H9 (cell line): ENCODE results near the gene ZNF530. TPM values are rescaled to one million over a fixed set of nuclear protein-coding genes. Genes with fewer than 3 reads are reported as not detected.

Source experiments
- DNase-seq: peaks from one replicate; pipeline ENCODE4 v3.0.0-alpha.2; 2017
- H2AFZ ChIP-seq: one replicate; pipeline ENCODE4 v1.6.1; 2013; ENCODE audit warnings: mild to moderate bottlenecking, low read length, control low read depth, moderate library complexity
- H2AK5ac ChIP-seq: 2 replicates; pipeline ENCODE4 v1.6.1; 2013; ENCODE audit warnings: low read length, control low read depth, mixed read lengths; ENCODE audit not compliant: insufficient read length
- H2BK120ac ChIP-seq: one replicate; pipeline ENCODE4 v1.6.1; 2013; ENCODE audit warnings: low read depth, mild to moderate bottlenecking, low read length, control low read depth, inconsistent platforms; ENCODE audit not compliant: poor library complexity, severe bottlenecking
- H2BK12ac ChIP-seq: 2 replicates; pipeline ENCODE4 v1.6.1; 2013; ENCODE audit warnings: low read length, control low read depth, mixed read lengths, low read depth; ENCODE audit not compliant: insufficient read length
- H2BK15ac ChIP-seq: 2 replicates; pipeline ENCODE4 v1.6.1; 2013; ENCODE audit warnings: low read depth, low read length, control low read depth
- H2BK20ac ChIP-seq: one replicate; pipeline ENCODE4 v1.6.1; 2013; ENCODE audit warnings: low read depth, mild to moderate bottlenecking, low read length, control low read depth, inconsistent platforms; ENCODE audit not compliant: poor library complexity, severe bottlenecking
- H2BK5ac ChIP-seq: 2 replicates; pipeline ENCODE4 v1.6.1; 2013; ENCODE audit warnings: low read length, control low read depth, mixed read lengths; ENCODE audit not compliant: insufficient read length
- H3K14ac ChIP-seq: 2 replicates; pipeline ENCODE4 v1.6.1; 2013; ENCODE audit warnings: low read length, control low read depth; ENCODE audit not compliant: insufficient read depth
- H3K18ac ChIP-seq: 2 replicates; pipeline ENCODE4 v1.6.1; 2013; ENCODE audit warnings: low read depth, mild to moderate bottlenecking, mixed read lengths, low read length, control low read depth; ENCODE audit not compliant: insufficient read length
- H3K23ac ChIP-seq: 2 replicates; pipeline ENCODE4 v1.6.1; 2013; ENCODE audit warnings: low read length, control low read depth, mixed read lengths, low read depth; ENCODE audit not compliant: insufficient read length
- H3K23me2 ChIP-seq: 2 replicates; pipeline ENCODE4 v1.6.1; 2013; ENCODE audit warnings: low read depth, mild to moderate bottlenecking, mixed read lengths, low read length, control low read depth; ENCODE audit not compliant: insufficient read length, poor library complexity, severe bottlenecking
- H3K27ac ChIP-seq: 2 replicates; pipeline ENCODE4 v1.5.1; 2013; ENCODE audit warnings: low read length, control low read depth, mixed read lengths, low read depth; ENCODE audit not compliant: insufficient read length
- H3K27me3 ChIP-seq: 2 replicates; pipeline ENCODE4 v1.6.1; 2013; ENCODE audit warnings: low read length, control low read depth, inconsistent platforms; ENCODE audit not compliant: insufficient read depth
- H3K4ac ChIP-seq: 2 replicates; pipeline ENCODE4 v1.6.1; 2013; ENCODE audit warnings: low read depth, mild to moderate bottlenecking, control low read depth, inconsistent platforms, low read length, moderate library complexity
- H3K4me1 ChIP-seq: 2 replicates; pipeline ENCODE4 v1.6.1; 2013; ENCODE audit warnings: low read length, control low read depth, inconsistent platforms; ENCODE audit not compliant: insufficient read depth
- H3K4me2 ChIP-seq: 2 replicates; pipeline ENCODE4 v1.6.1; 2013; ENCODE audit warnings: low read length, control low read depth, mixed read lengths; ENCODE audit not compliant: insufficient read length, insufficient read depth
- H3K56ac ChIP-seq: 2 replicates; pipeline ENCODE4 v1.6.1; 2013; ENCODE audit warnings: low read depth, mild to moderate bottlenecking, mixed read lengths, low read length, control low read depth; ENCODE audit not compliant: insufficient read length
- H3K79me1 ChIP-seq: 2 replicates; pipeline ENCODE4 v1.6.1; 2013; ENCODE audit warnings: low read depth, mild to moderate bottlenecking, moderate library complexity, low read length, control low read depth, inconsistent platforms; ENCODE audit not compliant: insufficient read depth, poor library complexity, severe bottlenecking
- H3K79me2 ChIP-seq: 2 replicates; pipeline ENCODE4 v1.6.1; 2013; ENCODE audit warnings: low read length, control low read depth, inconsistent platforms; ENCODE audit not compliant: insufficient read depth
- H3K9ac ChIP-seq: 2 replicates; pipeline ENCODE4 v1.6.1; 2013; ENCODE audit warnings: low read length, control low read depth, mixed read lengths; ENCODE audit not compliant: insufficient read length; ENCODE audit errors: extremely low read depth
- H3K9me3 ChIP-seq: one replicate; pipeline ENCODE4 v1.6.1; 2013; ENCODE audit warnings: low read depth, low read length, inconsistent platforms; ENCODE audit not compliant: control insufficient read depth
- H3T11ph ChIP-seq: one replicate; pipeline ENCODE4 v1.6.1; 2013; ENCODE audit warnings: mild to moderate bottlenecking, low read length, control low read depth, inconsistent platforms
- H4K20me1 ChIP-seq: one replicate; pipeline ENCODE4 v1.6.1; 2013; ENCODE audit not compliant: control insufficient read depth, insufficient read length, insufficient read depth
- H4K5ac ChIP-seq: 2 replicates; pipeline ENCODE4 v1.6.1; 2013; ENCODE audit warnings: low read depth, mild to moderate bottlenecking, mixed read lengths, low read length, control low read depth; ENCODE audit not compliant: insufficient read length
- H4K8ac ChIP-seq: replicated peaks from 2 replicates; pipeline ENCODE4 v1.6.1; 2013; ENCODE audit warnings: low read length, control low read depth, mixed read lengths, low read depth; ENCODE audit not compliant: insufficient read length
- H4K91ac ChIP-seq: 2 replicates; pipeline ENCODE4 v1.6.1; 2013; ENCODE audit warnings: low read depth, mild to moderate bottlenecking, moderate library complexity, mixed read lengths, low read length, control low read depth; ENCODE audit not compliant: insufficient read length
- H3K27ac Mint-ChIP-seq, 3 experiments: 2 replicates in 2 of 3; 3 replicates in 1 of 3; pipeline ENCODE4 v1.8.0; 2020 to 2021; ENCODE audit warnings: mixed read lengths in 3 of 3, mild to moderate bottlenecking in 1 of 3, moderate library complexity in 1 of 3
- H3K27me3 Mint-ChIP-seq: 2 replicates; pipeline ENCODE4 v1.8.0; 2021; ENCODE audit warnings: low read depth, mild to moderate bottlenecking, moderate library complexity, mixed read lengths
- H3K36me3 Mint-ChIP-seq, 3 experiments: 2 replicates in 2 of 3; 3 replicates in 1 of 3; pipeline ENCODE4 v1.8.0; 2020 to 2021; ENCODE audit warnings: low read depth in 3 of 3, mixed read lengths in 3 of 3; ENCODE audit not compliant: insufficient read depth in 1 of 3
- H3K4me1 Mint-ChIP-seq, 2 experiments: 2 replicates each; pipeline ENCODE4 v1.8.0; 2020; ENCODE audit warnings: mixed read lengths in 2 of 2
- H3K4me3 Mint-ChIP-seq, 2 experiments: 2 replicates in 1 of 2; 3 replicates in 1 of 2; pipeline ENCODE4 v1.8.0; 2020 to 2021; ENCODE audit warnings: mild to moderate bottlenecking in 2 of 2, mixed read lengths in 2 of 2, moderate library complexity in 1 of 2
- H3K9me3 Mint-ChIP-seq, 2 experiments: 2 replicates in 1 of 2; 3 replicates in 1 of 2; pipeline ENCODE4 v1.8.0; 2020; ENCODE audit warnings: mild to moderate bottlenecking in 2 of 2, mixed read lengths in 2 of 2, moderate library complexity in 1 of 2
- CTCF ChIP-seq: fragments of 200-600 bp; sonication (generic); conservative IDR thresholded peaks from 3 replicates; pipeline ENCODE4 v1.8.0; 2021; ENCODE audit warnings: antibody characterized with exemption, mild to moderate bottlenecking
- whole genome bisulfite sequencing: extraction: QIAGEN DNeasy Blood & Tissue Kit; methylation state at CpG from one replicate; pipeline ENCODE4 v1.1.7; 2013; ENCODE audit warnings: missing lambda C conversion rate, low lambda C conversion rate, mixed read lengths; ENCODE audit not compliant: insufficient read length; ENCODE audit errors: extremely low coverage; 5-methylcytosine and 5-hydroxymethylcytosine counted together
- total RNA-seq: library from RNA; stranded (reverse); gene quantifications from 2 replicates; pipeline ENCODE4 v1.2.1, GENCODE V29; 2021

The ZNF530 gene
- total RNA-seq, 1 experiment from 2014 or later, result 9.3 TPM

- H3K36me3 Mint-ChIP-seq, result peaks cover 42 to 45% (median 42%) of the 10 kb centered on the region in 3 experiments
- Histone ChIP-seq H3T11ph (no peak overlapping the region), H3K79me1 (peaks cover 3% of the 10 kb centered on the region), H4K8ac (no peak overlapping the region), H3K9ac (no peak overlapping the region), H3K79me2 (peaks cover 17% of the 10 kb centered on the region; the same call in 1 of the 2 replicates), H3K4me2 (no peak overlapping the region), H4K20me1 (no peaks in the 10 kb centered on the region), H3K4me1 (no peaks in the 10 kb centered on the region), H3K27ac (no peak overlapping the region), H2BK12ac (no peak overlapping the region), H2AFZ (no peak overlapping the region), H2BK20ac (no peak overlapping the region), H3K27me3 (no peaks in the 10 kb centered on the region), H2BK120ac (no peak overlapping the region), H4K5ac (no peak overlapping the region), H3K9me3 (peaks cover 11% of the 10 kb centered on the region), H3K14ac (no peak overlapping the region), H3K23ac (no peak overlapping the region), H2BK15ac (no peak overlapping the region), H3K4ac (no peak overlapping the region), H3K23me2 (no peaks in the 10 kb centered on the region), H2AK5ac (no peak overlapping the region), H2BK5ac (no peak overlapping the region), H3K56ac (no peak overlapping the region), H3K18ac (no peak overlapping the region), H4K91ac (no peak overlapping the region)
- H3K4me3 Mint-ChIP-seq, result no peak overlapping the region
- peaks cover 21 to 51% of the 10 kb centered on the region in 2 experiments for H3K9me3 Mint-ChIP-seq
- WGBS, result no CpG with 5 or more reads among the region's 4 CpGs
- H3K27me3 Mint-ChIP-seq, result peaks cover 9% of the 10 kb centered on the region
- H3K4me1 Mint-ChIP-seq, result peaks cover 7 to 13% of the 10 kb centered on the region in 2 experiments
- TF ChIP-seq CTCF, result no peak
- DNase-seq, result no peak
- H3K27ac Mint-ChIP-seq, result no peak overlapping the region
These were observed 11.4 kb downstream of the ZNF530 start for GRCh38 chr19:57611113-57611512.
